Mononuclear cell (primary cell): Measurements from ENCODE around the gene RNU1-1. TPM values are rescaled to one million over a fixed set of nuclear protein-coding genes. Genes with fewer than 3 reads are reported as not detected.

Source experiments
- total RNA-seq: library from RNA; depleted of rRNA; stranded (reverse); fragments of >200 nt; gene quantifications from one replicate; pipeline ENCODE4 v1.2.3, GENCODE V29; 2012

The RNU1-1 gene
- total RNA-seq, 1 donor, result under 0.01 TPM

Other genes with a start within 250 kb of the RNU1-1 start
- 25.6 TPM for gene FBXO42, start 161.8 kb downstream of the RNU1-1 start, total RNA-seq
- 83.1 TPM for gene SZRD1, start 147.0 kb downstream of the RNU1-1 start, total RNA-seq
- gene SPATA21, start 76.9 kb downstream of the RNU1-1 start, total RNA-seq, result 0.10 TPM
- gene NECAP2, start 73.6 kb downstream of the RNU1-1 start, total RNA-seq, result 111 TPM
- 15.4 TPM for gene NBPF1, start 99.3 kb upstream of the RNU1-1 start, total RNA-seq
- gene RNU1-3, start 152.7 kb upstream of the RNU1-1 start, total RNA-seq, result under 0.01 TPM
- under 0.01 TPM for gene RNU1-4, start 226.2 kb upstream of the RNU1-1 start, total RNA-seq